ENCODE results near the gene CAPN8. TPM values are rescaled to one million over a fixed set of nuclear protein-coding genes. Genes with fewer than 3 reads are reported as not detected.
A peak's percentile ranks its signal among the peaks of the same experiment; 100 is the strongest.

The CAPN8 gene
- total and polyA plus RNA-seq, 8 donors, result 0.57 to 87.9 (median 1.3) TPM

GRCh38 chr1:223702735-223703667 lies 37.5 kb upstream of the CAPN8 start:
- H3K27me3 ChIP-seq, result no peaks in the 10 kb centered on the region
- H3K4me1 ChIP-seq, result peaks cover 23 to 55% of the 10 kb centered on the region in 2 donors
- no peak for ATAC-seq
- no peak overlapping the region for H3K4me3 ChIP-seq
- intact Hi-C loops (cut with DNase I), result no loop called here
- TF ChIP-seq CTCF (IDR thresholded peaks at IDR 0.05), result no peak
- H3K27ac ChIP-seq, result no peak overlapping the region
- H3K36me3 ChIP-seq, result no peaks in the 10 kb centered on the region
- DNase-seq, result no peak
- no peaks in the 10 kb centered on the region for H3K9me3 ChIP-seq

- Histone ChIP-seq H3K4me3 (no peak overlapping the region), H3K27me3 (no peaks in the 10 kb centered on the region), H3K36me3 (no peaks in the 10 kb centered on the region), H3K9me3 (no peaks in the 10 kb centered on the region), H3K27ac (peak overlapping the region; percentile 78 to 87), H3K4me1 (peaks cover 16 to 36% of the 10 kb centered on the region in 2 donors)
- intact Hi-C loops (cut with DNase I), result no loop called here
- no peak for TF ChIP-seq CTCF (IDR thresholded peaks at IDR 0.05)
- ATAC-seq (peak; percentile 88), DNase-seq (peak in 2 of 4 donors; percentile 64 to 84)
Measured at GRCh38 chr1:223700942-223701637, 35.6 kb upstream of the CAPN8 start.

GRCh38 chr1:223700388-223700918 lies 35.0 kb upstream of the CAPN8 start:
- Histone ChIP-seq H3K27me3 (no peaks in the 10 kb centered on the region), H3K36me3 (no peaks in the 10 kb centered on the region), H3K4me1 (peaks cover 13 to 30% of the 10 kb centered on the region in 2 donors), H3K4me3 (no peak overlapping the region), H3K27ac (peak overlapping the region; percentile 78 to 87), H3K9me3 (no peaks in the 10 kb centered on the region)
- DNase-seq (no peak), ATAC-seq (peak; percentile 4)
- intact Hi-C loops (cut with DNase I), result no loop called here
- TF ChIP-seq CTCF (IDR thresholded peaks at IDR 0.05), result no peak

GRCh38 chr1:223695941-223696340 lies 30.4 kb upstream of the CAPN8 start:
- ATAC-seq, result peak; percentile 27
- intact Hi-C loops (cut with DNase I), result no loop called here
- no peak for TF ChIP-seq CTCF (IDR thresholded peaks at IDR 0.05)

More at GRCh38 chr1:223695941-223696340, 30.4 kb upstream of the CAPN8 start:
- peaks cover 8% of the 10 kb centered on the region in 2 donors for H3K4me1 ChIP-seq
- no peaks in the 10 kb centered on the region for H3K9me3 ChIP-seq
- H3K36me3 ChIP-seq, result no peaks in the 10 kb centered on the region
- no peak overlapping the region for H3K4me3 ChIP-seq
- DNase-seq, result no peak
- no peak overlapping the region for H3K27ac ChIP-seq
- H3K27me3 ChIP-seq, result no peaks in the 10 kb centered on the region

All from left lung (tissue), 10 donors.